ENCODE measurements around the gene CTTN. TPM values are rescaled to one million over a fixed set of nuclear protein-coding genes. Genes with fewer than 3 reads are reported as not detected.

CTTN gene
- total RNA-seq, 1 donor from 2014 or later = 227 TPM

DNA sequence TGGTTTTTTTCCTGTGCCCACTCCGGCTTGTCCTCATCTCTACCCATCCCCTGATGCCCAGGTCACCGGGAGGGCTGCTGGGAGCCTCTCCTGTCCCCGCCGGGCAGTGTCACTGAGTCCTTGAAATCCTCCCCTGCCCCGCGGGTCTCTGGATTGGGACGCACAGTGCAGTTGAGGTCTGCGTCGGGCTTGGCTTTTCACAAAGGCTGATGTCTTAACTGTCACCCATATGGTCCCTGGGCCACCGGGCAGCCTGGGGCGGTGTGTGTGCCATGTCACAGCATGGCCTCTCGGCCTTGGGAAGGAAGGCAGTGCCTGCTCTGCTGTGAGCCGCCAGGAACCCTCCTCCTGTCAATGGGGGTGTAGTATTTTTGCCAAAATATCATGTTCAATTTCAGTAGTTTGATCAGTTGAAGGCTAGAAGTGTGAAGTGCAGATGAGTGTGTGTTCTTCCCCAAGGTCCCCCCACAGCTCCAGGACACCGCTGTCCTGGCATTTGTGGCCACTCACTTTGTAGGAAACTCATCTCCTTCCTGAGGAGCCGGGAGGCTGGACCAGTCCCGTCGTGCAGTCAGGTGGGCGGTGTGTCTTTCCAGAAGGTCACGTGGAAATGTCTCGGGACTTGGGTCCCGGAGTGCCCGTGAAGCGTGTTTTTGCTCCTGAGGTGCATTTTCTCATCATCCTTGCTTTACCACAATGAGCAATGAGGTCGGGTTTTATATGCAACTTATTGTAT lies 37.6 kb downstream of the CTTN start:
- intact Hi-C loops (cut with DNase I) = no loop called here
- no peaks in the 10 kb centered on the region for H3K27me3 ChIP-seq
- DNase-seq (ENCODE audit: extremely low spot score in 2 of 2) = no peak
- TF ChIP-seq POLR2A (IDR thresholded peaks at IDR 0.05) (no peak), POLR2AphosphoS5 (IDR thresholded peaks at IDR 0.05; ENCODE audit: insufficient read depth in 1 of 2, low read depth in 1 of 2) (no peak)
- TF ChIP-seq, protein P1, sequence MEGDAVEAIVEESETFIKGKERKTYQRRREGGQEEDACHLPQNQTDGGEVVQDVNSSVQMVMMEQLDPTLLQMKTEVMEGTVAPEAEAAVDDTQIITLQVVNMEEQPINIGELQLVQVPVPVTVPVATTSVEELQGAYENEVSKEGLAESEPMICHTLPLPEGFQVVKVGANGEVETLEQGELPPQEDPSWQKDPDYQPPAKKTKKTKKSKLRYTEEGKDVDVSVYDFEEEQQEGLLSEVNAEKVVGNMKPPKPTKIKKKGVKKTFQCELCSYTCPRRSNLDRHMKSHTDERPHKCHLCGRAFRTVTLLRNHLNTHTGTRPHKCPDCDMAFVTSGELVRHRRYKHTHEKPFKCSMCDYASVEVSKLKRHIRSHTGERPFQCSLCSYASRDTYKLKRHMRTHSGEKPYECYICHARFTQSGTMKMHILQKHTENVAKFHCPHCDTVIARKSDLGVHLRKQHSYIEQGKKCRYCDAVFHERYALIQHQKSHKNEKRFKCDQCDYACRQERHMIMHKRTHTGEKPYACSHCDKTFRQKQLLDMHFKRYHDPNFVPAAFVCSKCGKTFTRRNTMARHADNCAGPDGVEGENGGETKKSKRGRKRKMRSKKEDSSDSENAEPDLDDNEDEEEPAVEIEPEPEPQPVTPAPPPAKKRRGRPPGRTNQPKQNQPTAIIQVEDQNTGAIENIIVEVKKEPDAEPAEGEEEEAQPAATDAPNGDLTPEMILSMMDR (IDR thresholded peaks at IDR 0.05) = no peak
- H3K9me3 ChIP-seq = no peaks in the 10 kb centered on the region
- no peaks in the 10 kb centered on the region for H3K4me1 ChIP-seq
- no peak overlapping the region for H3K4me3 ChIP-seq
- peaks cover 0 to 65% of the 10 kb centered on the region in 2 donors for H3K36me3 ChIP-seq
- no peak overlapping the region for H3K27ac ChIP-seq

DNA sequence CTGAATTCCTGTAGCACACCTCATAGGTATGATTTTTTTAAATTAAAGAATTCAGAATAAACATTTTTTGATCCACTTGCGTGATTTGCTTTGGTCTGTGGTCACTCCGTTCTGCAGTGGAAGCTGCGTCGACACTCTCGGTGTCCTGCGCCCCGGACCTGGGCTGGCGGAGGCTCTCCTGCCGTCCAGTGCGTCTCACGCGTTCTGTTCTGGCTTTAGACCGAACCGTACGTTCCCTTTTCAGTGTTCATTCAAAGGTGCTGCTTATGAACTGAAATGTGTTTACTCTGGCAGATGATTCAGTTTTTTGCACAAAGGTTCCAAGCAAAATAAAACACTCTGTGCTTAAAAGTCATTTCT lies 38.2 kb downstream of the CTTN start:
- peaks cover 0 to 60% of the 10 kb centered on the region in 2 donors for H3K36me3 ChIP-seq
- H3K27ac ChIP-seq = no peak overlapping the region
- intact Hi-C loops (cut with DNase I) = no loop called here
- no peak for DNase-seq (ENCODE audit: extremely low spot score in 2 of 2)
- no peaks in the 10 kb centered on the region for H3K9me3 ChIP-seq
- no peak overlapping the region for H3K4me3 ChIP-seq
- H3K27me3 ChIP-seq = no peaks in the 10 kb centered on the region
- no peaks in the 10 kb centered on the region for H3K4me1 ChIP-seq
- TF ChIP-seq POLR2A (IDR thresholded peaks at IDR 0.05) = no peak
- TF ChIP-seq, protein P1 (IDR thresholded peaks at IDR 0.05) = no peak
- no peak for TF ChIP-seq POLR2AphosphoS5 (IDR thresholded peaks at IDR 0.05; ENCODE audit: insufficient read depth in 1 of 2, low read depth in 1 of 2)

DNA sequence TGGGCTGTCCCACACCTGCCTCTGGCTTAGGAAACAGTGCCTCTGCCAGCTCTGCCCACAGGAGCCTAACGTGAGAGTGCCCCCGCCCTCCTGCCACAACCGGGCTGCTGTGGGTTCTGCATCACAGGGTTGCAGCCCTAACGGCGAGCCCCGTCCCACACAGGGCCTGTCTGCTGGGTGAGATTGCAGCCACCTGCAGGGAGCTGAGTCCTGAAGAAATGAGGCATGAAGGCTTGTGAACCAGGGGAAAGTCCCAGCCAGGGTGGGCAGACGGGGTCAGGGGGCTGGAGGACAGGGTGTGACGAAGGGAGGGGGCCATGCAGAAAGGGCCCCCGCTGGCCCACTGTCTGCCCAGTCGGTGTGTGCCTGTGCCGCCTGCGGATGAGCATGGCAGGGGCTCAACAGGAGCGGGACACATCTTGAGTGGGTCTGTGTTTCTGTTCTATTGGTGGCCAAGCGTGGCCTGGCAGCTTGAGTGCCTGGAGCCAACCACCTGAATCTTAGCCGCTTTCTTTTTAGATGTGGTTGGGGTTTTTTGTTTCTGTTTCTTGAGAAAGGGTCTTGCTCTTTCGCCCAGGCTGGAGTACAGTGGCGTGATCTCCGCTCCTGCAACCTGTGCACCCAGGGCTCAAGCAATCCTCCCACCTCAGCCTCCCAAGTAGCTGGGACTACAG lies 38.9 kb downstream of the CTTN start:
- Histone ChIP-seq H3K9me3 (no peaks in the 10 kb centered on the region), H3K4me3 (no peak overlapping the region), H3K27me3 (no peaks in the 10 kb centered on the region), H3K27ac (no peak overlapping the region), H3K4me1 (no peaks in the 10 kb centered on the region), H3K36me3 (peaks cover 0 to 52% of the 10 kb centered on the region in 2 donors)
- TF ChIP-seq, protein P1 (IDR thresholded peaks at IDR 0.05) = no peak
- TF ChIP-seq POLR2AphosphoS5 (IDR thresholded peaks at IDR 0.05; ENCODE audit: insufficient read depth in 1 of 2, low read depth in 1 of 2) = no peak
- TF ChIP-seq POLR2A (IDR thresholded peaks at IDR 0.05) = no peak
- DNase-seq (ENCODE audit: extremely low spot score in 2 of 2) = no peak
- intact Hi-C loops (cut with DNase I) = no loop called here

DNA sequence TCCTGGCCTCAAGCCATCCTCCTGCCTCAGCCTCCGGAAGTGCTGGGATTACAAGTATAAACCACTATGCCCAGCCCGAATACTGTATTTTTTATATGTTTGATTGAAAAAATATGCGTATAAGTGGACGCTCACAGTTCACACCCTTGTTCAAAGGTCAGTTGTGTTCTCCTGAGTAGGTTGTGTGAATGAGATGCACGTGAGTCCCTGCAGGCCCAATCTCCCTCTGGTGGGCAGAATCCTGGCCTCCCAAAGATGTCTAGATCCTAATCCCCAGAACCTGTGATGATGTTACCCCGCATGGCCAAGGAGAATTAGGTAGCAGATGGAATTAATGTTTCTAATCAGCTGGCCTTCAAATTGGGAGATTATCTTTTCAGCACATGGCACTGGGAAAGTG lies 41.9 kb downstream of the CTTN start:
- H3K4me1 ChIP-seq = no peaks in the 10 kb centered on the region
- H3K27me3 ChIP-seq = no peaks in the 10 kb centered on the region
- peaks cover 0 to 23% of the 10 kb centered on the region in 2 donors for H3K36me3 ChIP-seq
- DNase-seq (ENCODE audit: extremely low spot score in 2 of 2) = no peak
- intact Hi-C loops (cut with DNase I) = no loop called here
- no peak overlapping the region for H3K4me3 ChIP-seq
- H3K27ac ChIP-seq = no peak overlapping the region
- TF ChIP-seq POLR2AphosphoS5 (IDR thresholded peaks at IDR 0.05; ENCODE audit: insufficient read depth in 1 of 2, low read depth in 1 of 2) (no peak), POLR2A (IDR thresholded peaks at IDR 0.05) (no peak)
- TF ChIP-seq, protein P1 (IDR thresholded peaks at IDR 0.05) = no peak
- H3K9me3 ChIP-seq = no peaks in the 10 kb centered on the region

DNA sequence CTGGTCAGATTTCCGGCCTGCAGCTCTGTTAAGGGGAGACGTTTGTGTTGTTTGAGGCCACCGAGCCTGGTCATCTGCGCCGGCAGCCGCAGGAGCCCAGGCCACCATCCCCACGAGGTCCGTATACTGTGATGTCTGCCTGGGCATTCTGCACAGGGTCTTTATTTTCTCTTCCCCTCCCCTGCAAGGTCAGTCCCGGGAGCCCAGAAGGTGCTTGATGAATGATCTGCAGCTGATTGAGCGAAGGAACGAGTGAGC lies 45.4 kb downstream of the CTTN start:
- H3K27me3 ChIP-seq = no peaks in the 10 kb centered on the region
- peaks cover 1% of the 10 kb centered on the region for H3K9me3 ChIP-seq
- no peak for TF ChIP-seq POLR2AphosphoS5 (IDR thresholded peaks at IDR 0.05; ENCODE audit: insufficient read depth in 1 of 2, low read depth in 1 of 2)
- no peak for TF ChIP-seq POLR2A (IDR thresholded peaks at IDR 0.05)
- TF ChIP-seq, protein P1 (IDR thresholded peaks at IDR 0.05) = no peak
- no peak overlapping the region for H3K27ac ChIP-seq
- no peak for DNase-seq (ENCODE audit: extremely low spot score in 2 of 2)
- no peak overlapping the region for H3K4me3 ChIP-seq
- no peaks in the 10 kb centered on the region for H3K36me3 ChIP-seq
- no peaks in the 10 kb centered on the region for H3K4me1 ChIP-seq
- intact Hi-C loops (cut with DNase I) = no loop called here
